ENCODE results near the gene HIP1R. TPM values are rescaled to one million over a fixed set of nuclear protein-coding genes. Genes with fewer than 3 reads are reported as not detected.

HIP1R gene
- total RNA-seq, 6 donors from 2014 or later: 34.2 to 137 (median 46.9) TPM

DNA sequence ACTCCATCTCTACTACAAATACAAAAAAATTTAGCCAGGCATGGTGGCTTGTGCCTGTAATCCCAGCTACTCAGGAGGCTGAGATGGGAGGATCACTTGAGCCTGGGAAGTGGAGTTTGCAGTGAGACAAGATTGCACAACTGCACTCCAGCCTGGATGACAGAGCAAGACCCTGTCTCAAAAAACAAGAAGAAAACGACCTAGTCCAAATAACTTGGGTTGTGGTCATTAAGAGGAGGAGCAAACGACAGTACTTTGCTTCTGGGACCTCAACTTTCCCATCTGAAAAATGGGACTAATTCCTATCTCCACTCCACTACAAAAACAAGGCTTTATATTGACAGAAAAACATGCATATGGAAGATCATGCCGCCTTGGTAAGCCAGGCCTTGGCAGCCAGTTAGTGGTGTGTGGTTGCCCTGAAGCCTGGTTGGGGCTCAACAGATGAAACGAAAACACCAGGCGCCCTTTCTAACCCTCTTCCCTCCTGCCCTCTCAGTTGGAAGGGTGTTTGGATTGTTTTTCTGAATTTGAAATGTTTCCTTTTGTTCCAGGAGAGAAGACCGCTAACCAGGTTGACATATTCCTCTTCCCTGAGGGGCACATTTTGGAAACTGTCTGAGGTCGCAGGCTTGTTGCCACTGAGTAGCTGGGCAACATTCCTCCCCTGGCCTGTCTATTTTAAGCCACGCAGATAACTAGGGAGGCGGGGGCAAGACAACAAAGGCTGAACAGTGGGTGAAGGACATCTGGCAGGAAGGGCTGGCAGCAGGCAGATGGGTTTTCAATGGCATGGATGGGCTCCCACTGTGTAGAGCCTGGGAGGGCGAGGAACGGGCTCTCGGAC is 74.4 kb downstream of the HIP1R start:
- H3K27me3 ChIP-seq: no peaks in the 10 kb centered on the region
- 60 to 66% methylated on average over 12 of the region's 12 CpGs for WGBS, 2 donors
- TF ChIP-seq EP300 (IDR thresholded peaks at IDR 0.05) (no peak), POLR2AphosphoS5 (IDR thresholded peaks at IDR 0.05) (no peak), POLR2A (IDR thresholded peaks at IDR 0.05) (no peak)
- TF ChIP-seq, protein P1, sequence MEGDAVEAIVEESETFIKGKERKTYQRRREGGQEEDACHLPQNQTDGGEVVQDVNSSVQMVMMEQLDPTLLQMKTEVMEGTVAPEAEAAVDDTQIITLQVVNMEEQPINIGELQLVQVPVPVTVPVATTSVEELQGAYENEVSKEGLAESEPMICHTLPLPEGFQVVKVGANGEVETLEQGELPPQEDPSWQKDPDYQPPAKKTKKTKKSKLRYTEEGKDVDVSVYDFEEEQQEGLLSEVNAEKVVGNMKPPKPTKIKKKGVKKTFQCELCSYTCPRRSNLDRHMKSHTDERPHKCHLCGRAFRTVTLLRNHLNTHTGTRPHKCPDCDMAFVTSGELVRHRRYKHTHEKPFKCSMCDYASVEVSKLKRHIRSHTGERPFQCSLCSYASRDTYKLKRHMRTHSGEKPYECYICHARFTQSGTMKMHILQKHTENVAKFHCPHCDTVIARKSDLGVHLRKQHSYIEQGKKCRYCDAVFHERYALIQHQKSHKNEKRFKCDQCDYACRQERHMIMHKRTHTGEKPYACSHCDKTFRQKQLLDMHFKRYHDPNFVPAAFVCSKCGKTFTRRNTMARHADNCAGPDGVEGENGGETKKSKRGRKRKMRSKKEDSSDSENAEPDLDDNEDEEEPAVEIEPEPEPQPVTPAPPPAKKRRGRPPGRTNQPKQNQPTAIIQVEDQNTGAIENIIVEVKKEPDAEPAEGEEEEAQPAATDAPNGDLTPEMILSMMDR (IDR thresholded peaks at IDR 0.05): no peak
- ATAC-seq (ENCODE audit: low FRiP score in 2 of 2): no peak
- H3K9me3 ChIP-seq: no peaks in the 10 kb centered on the region
- no peak overlapping the region for H3K4me3 ChIP-seq
- H3K27ac ChIP-seq: no peak overlapping the region
- no peaks in the 10 kb centered on the region for H3K4me1 ChIP-seq
- no peak for DNase-seq
- H3K36me3 ChIP-seq: no peaks in the 10 kb centered on the region

Other genes with a start within 250 kb of the HIP1R start
- gene HCAR2, start 132.1 kb upstream of the HIP1R start, total RNA-seq: 10 to 100 TPM in 3 of 6 donors, 1 to 10 TPM in 3; 3.3 to 26.5 (median 7.5) TPM
- gene HCAR3, start 118.6 kb upstream of the HIP1R start, total RNA-seq: 1 to 10 TPM; 1.0 to 8.0 (median 3.0) TPM
- 1 to 10 TPM in 2 of 6 donors, under 1 TPM in 4; 0.33 to 6.3 (median 0.71) TPM for gene HCAR1, start 104.6 kb upstream of the HIP1R start, total RNA-seq
- gene DENR, start 82.6 kb upstream of the HIP1R start, total RNA-seq: 10 to 100 TPM in 5 of 6 donors, 1 to 10 TPM in 1; 8.8 to 30.3 (median 23.6) TPM
- gene CCDC62, start 60.9 kb upstream of the HIP1R start, total RNA-seq: 1 to 10 TPM in 1 of 6 donors, under 1 TPM in 3, not detected in 2; 0.30 to 1.0 (median 0.64) TPM
- gene VPS37B, start 60.7 kb downstream of the HIP1R start, total RNA-seq: 10 to 100 TPM; 41.2 to 93.2 (median 64.0) TPM
- gene ABCB9, start 131.0 kb downstream of the HIP1R start, total RNA-seq: 1 to 10 TPM; 2.1 to 9.9 (median 4.3) TPM
- 10 to 100 TPM in 5 of 6 donors, 1 to 10 TPM in 1; 8.1 to 44.0 (median 17.6) TPM for gene OGFOD2, start 139.8 kb downstream of the HIP1R start, total RNA-seq
- 100 to 1,000 TPM; 163 to 248 (median 187) TPM for gene ARL6IP4, start 145.2 kb downstream of the HIP1R start, total RNA-seq

All from upper lobe of left lung (tissue), 6 donors.